PFSK-1 (cell line): ENCODE measurements around the gene ZNF474.

Experiments used
- FOXP2 ChIP-seq: optimal IDR thresholded peaks from 2 replicates; pipeline ENCODE3; 2011; ENCODE audit warnings: borderline replicate concordance, control low read depth, inconsistent platforms; ENCODE audit not compliant: insufficient read depth; ENCODE audit errors: extremely low read length, extremely low read depth
- POLR2AphosphoS5 ChIP-seq: IDR thresholded peaks from 2 replicates; pipeline ENCODE4 v1.6.1; 2012; ENCODE audit warnings: low read depth, mild to moderate bottlenecking, control low read depth, low read length, moderate library complexity
- SIN3A ChIP-seq: IDR thresholded peaks from 2 replicates; pipeline ENCODE4 v1.6.1; 2012; ENCODE audit warnings: mild to moderate bottlenecking, low read length, moderate library complexity, borderline replicate concordance; ENCODE audit not compliant: insufficient read depth
- TAF1 ChIP-seq: IDR thresholded peaks from 2 replicates; pipeline ENCODE4 v1.6.1; 2012; ENCODE audit warnings: low read length, control low read depth, borderline replicate concordance; ENCODE audit not compliant: insufficient read depth
- TF ChIP-seq, protein P1 (sequence below), 2 experiments: IDR thresholded peaks; 2 replicates each; pipeline versions ENCODE4 v1.6.1 to v1.8.0; 2011 to 2012; ENCODE audit warnings: low read depth in 2 of 2, low read length in 2 of 2, control low read depth in 1 of 2, inconsistent platforms in 1 of 2, mild to moderate bottlenecking in 1 of 2, moderate library complexity in 1 of 2; ENCODE audit not compliant: insufficient read depth in 1 of 2

ZNF474 gene

DNA sequence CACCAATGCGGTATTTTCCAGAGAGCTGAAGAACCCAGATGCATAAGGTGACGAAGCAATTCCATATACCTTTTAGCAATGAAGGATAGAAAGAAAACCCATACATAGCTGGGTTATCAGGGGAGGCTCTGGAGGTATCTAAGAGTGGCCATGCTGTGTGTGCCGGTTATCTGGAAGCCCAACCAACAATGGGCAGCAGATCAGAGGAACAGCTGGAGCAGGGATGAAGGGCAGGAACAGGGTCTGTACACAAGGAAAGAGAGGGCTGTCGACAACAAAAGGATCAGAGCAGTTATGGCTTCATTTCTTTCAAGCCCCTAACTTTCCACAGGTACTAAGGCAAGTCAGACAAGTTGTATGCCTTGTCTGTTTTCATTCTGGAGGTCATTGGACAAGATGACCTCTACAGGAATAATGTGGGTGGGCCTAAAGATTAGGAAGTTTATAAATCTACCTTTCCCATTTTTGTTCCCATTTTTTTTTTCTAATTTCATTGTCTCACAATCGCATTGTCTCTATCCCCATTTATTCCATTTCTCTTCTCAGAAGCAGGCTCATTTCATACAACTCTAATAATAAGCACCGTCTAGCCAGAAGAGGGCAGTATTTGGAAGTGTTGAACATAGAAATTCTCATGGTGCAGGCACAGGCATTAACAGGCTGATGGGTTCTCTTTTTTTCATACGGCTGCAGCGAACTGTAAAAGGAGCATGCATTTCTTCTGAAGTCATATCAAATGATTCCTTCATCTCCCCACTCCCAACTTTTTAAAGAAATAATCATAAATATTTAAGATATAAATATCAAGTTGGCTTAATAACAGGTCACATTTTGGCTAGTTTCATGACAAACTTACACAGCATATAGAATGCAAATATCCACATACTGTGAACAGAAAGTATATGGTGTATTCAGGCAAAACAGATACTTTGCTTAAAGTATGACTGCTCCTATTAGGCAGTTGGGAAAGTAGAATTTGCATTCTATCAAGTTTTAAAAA is 63.5 kb downstream of the ZNF474 start:
- TF ChIP-seq TAF1 (no peak), SIN3A (no peak), POLR2AphosphoS5 (no peak), FOXP2 (no peak)
- TF ChIP-seq, protein P1, sequence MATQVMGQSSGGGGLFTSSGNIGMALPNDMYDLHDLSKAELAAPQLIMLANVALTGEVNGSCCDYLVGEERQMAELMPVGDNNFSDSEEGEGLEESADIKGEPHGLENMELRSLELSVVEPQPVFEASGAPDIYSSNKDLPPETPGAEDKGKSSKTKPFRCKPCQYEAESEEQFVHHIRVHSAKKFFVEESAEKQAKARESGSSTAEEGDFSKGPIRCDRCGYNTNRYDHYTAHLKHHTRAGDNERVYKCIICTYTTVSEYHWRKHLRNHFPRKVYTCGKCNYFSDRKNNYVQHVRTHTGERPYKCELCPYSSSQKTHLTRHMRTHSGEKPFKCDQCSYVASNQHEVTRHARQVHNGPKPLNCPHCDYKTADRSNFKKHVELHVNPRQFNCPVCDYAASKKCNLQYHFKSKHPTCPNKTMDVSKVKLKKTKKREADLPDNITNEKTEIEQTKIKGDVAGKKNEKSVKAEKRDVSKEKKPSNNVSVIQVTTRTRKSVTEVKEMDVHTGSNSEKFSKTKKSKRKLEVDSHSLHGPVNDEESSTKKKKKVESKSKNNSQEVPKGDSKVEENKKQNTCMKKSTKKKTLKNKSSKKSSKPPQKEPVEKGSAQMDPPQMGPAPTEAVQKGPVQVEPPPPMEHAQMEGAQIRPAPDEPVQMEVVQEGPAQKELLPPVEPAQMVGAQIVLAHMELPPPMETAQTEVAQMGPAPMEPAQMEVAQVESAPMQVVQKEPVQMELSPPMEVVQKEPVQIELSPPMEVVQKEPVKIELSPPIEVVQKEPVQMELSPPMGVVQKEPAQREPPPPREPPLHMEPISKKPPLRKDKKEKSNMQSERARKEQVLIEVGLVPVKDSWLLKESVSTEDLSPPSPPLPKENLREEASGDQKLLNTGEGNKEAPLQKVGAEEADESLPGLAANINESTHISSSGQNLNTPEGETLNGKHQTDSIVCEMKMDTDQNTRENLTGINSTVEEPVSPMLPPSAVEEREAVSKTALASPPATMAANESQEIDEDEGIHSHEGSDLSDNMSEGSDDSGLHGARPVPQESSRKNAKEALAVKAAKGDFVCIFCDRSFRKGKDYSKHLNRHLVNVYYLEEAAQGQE (IDR thresholded peaks at IDR 0.05; ENCODE audit: insufficient read depth in 1 of 2, low read depth in 2 of 2, low read length in 2 of 2): no peak

DNA sequence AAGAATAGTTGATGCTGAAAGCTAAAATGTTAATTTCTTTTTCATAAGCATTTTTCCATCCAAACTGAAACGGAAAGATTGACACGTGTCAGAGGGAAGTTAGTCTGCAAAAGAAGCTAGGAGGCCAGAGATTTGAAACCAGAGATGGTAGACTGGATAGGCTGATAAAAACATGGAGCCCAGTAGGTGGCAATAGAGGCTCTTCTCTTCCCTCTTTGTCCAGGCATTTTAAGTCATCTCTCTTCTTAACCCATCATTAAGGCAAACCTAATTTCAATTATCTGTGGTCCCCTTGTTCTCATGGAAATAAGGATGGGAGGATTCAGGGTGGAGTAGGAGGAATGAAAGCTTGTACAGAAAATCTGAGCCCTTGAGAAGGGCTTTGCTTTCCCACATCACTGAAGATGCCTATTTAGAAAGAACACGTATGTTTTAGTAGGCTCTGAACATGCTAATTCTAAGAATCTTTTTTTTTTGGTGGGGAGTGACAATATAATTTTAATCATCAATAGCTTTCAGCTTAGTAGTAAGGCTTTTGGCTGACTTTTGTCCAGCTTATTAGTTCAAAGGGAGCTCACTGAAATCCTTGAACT is 66.6 kb downstream of the ZNF474 start:
- TF ChIP-seq FOXP2 (no peak), TAF1 (no peak), SIN3A (no peak), POLR2AphosphoS5 (no peak)
- TF ChIP-seq, protein P1 (IDR thresholded peaks at IDR 0.05; ENCODE audit: insufficient read depth in 1 of 2, low read depth in 2 of 2, low read length in 2 of 2): no peak

DNA sequence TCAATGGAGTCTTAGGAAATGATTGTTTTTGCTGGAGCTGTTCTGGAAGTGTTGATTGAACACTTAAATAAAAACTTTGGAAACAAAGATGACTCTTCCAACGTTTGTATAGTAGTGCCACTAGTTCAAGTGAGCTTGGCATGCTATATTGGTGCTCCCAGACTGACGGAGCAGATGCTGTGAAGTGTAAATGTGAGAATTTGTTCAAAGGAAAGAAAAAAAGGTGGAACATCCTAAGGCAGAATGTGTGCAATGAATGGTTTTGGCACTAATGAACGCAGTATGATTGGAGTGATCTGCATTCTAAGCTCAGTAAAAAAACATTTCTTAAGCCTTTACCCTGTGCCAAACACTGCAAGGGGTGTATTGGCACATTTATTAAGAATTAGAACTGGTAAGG is 69.8 kb downstream of the ZNF474 start:
- TF ChIP-seq SIN3A: no peak
- TF ChIP-seq POLR2AphosphoS5: no peak
- TF ChIP-seq FOXP2: no peak
- TF ChIP-seq TAF1: no peak
- TF ChIP-seq, protein P1 (IDR thresholded peaks at IDR 0.05; ENCODE audit: insufficient read depth in 1 of 2, low read depth in 2 of 2, low read length in 2 of 2): no peak

DNA sequence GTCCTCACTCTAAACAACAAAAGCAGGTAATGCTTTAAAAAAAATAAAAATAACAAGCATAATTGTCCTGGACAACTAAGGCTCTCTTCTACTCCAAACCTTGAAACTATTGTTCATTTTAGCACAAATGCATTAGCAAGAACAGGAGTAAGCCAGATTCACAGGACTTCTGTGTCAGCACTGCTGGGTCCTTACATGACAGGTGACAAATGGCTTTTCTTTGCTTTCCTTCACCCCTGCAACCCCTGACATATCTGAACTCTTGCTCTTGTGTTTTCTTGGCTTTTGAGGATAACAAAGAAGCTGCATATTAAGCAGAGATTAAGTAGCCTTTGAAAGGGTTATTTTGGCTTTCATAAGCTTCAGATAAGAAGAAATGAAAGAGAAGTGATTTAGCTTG is 71.1 kb downstream of the ZNF474 start:
- no peak for TF ChIP-seq POLR2AphosphoS5
- TF ChIP-seq, protein P1 (IDR thresholded peaks at IDR 0.05; ENCODE audit: insufficient read depth in 1 of 2, low read depth in 2 of 2, low read length in 2 of 2): no peak
- TF ChIP-seq SIN3A: no peak
- no peak for TF ChIP-seq FOXP2
- no peak for TF ChIP-seq TAF1

DNA sequence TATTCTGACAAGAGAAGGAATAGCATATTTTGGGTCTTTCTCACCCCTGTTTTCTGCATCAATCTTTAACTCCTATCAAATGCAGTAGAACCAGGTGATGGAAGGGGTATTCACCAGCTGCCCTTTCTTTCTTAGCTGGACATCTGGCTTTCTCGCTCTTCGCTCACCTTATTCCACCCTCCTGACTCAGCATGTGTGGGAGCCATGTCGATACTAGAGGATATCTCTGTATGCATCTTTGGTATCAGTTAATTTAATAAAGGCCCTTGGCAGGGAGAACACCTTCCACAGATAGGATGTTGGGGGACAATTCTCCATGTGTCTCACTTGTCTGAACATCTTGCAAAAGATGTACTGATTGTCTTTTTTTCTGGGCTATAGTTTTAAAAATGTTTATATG is 71.5 kb downstream of the ZNF474 start:
- TF ChIP-seq POLR2AphosphoS5 (no peak), TAF1 (no peak), FOXP2 (no peak), SIN3A (no peak)
- TF ChIP-seq, protein P1 (IDR thresholded peaks at IDR 0.05; ENCODE audit: insufficient read depth in 1 of 2, low read depth in 2 of 2, low read length in 2 of 2): no peak
